Pericardium fibroblast (primary cell): ENCODE data around the gene CENPB. TPM values are rescaled to one million over a fixed set of nuclear protein-coding genes. Genes with fewer than 3 reads are reported as not detected.

ENCODE experiments used
- total RNA-seq: library from RNA; depleted of rRNA; stranded (reverse); fragments of >200 nt; gene quantifications from 2 replicates; pipeline ENCODE4 v1.2.3, GENCODE V29; 2015

The CENPB gene
- 78.3 and 85.1 TPM in 2 replicates for total RNA-seq

DNA sequence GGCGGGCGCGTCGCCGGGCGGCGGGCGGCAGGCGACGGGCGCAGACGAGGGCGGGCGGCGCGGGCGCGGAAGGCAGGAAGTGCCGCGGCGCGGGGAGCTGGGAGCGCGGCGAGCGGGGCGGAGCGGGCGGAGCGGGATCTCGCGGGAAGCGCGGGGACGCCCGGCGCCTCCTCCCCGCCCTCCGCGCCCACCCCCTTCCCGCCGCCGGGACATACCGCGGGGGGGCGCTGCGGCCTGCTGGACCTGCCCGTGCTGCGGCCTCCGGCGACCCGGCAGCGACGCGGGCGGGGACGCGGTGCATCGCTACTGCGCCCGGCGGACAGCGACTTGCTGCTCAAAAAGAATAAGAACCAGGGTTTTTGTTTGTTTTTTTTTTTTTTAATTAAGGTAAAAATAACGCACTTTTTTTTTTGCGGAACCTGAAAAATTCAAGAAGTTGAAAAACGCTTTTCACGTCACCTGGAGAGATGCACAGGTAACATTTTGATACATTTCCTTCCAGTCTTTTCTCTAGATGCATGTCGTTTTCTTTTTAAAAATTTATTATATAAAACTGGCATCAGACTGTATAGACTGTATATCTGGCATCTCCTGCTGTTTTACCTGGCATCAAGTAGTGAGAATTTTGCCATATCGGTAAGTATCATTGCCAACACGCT, at the start of gene CENPB:
Gene CENPB, minus strand, starts transcription at position 76 of the 659 bp plus-strand sequence. CDS start 257 bp downstream, outside the sequence.

DNA sequence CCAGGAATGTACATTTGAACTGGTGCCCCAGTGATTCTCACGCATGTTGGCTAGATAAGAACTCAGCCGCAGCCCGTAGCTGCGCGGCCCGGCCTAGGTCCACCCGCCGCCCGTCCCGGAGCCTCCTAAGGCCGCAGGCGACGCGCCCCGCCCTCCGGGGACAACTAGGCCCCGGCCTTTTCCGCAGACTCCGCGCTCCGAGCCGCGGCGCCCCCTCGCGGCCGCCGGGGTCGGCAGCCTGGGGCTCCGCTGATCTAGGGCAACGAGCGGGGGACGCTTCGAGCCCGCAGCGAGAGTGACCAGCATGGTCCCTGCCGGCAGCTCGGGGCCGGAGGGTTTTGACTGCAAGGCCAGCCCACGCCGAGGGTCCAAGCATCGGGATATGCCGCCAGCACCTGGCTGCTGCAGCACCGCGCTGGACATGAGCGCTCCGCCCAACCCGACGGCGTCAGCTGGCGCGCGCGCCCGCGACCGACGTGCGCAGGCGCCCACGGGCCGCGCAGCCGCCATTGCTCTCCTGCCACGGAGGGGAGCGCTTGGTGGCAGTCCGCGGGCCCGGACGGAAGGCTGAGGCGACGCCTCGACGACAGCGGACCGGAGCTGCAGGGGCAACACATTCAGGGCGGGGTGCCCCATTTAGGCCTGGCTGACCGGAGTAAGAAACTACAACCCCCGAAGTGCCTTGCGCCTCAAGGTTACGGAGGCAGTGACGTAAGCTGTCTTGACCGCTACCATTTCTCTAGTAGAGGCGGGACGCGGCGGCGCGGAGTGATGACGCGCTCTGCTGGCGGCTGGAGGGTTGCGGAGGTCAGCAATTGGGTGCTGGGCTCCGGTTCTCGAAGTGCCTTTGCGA, 33.7 kb upstream of the CENPB start, which contains the start of gene AP5S1:
Gene AP5S1, plus strand, starts transcription at position 500 of the 853 bp plus-strand sequence. CDS start 1,571 bp downstream, outside the sequence.

DNA sequence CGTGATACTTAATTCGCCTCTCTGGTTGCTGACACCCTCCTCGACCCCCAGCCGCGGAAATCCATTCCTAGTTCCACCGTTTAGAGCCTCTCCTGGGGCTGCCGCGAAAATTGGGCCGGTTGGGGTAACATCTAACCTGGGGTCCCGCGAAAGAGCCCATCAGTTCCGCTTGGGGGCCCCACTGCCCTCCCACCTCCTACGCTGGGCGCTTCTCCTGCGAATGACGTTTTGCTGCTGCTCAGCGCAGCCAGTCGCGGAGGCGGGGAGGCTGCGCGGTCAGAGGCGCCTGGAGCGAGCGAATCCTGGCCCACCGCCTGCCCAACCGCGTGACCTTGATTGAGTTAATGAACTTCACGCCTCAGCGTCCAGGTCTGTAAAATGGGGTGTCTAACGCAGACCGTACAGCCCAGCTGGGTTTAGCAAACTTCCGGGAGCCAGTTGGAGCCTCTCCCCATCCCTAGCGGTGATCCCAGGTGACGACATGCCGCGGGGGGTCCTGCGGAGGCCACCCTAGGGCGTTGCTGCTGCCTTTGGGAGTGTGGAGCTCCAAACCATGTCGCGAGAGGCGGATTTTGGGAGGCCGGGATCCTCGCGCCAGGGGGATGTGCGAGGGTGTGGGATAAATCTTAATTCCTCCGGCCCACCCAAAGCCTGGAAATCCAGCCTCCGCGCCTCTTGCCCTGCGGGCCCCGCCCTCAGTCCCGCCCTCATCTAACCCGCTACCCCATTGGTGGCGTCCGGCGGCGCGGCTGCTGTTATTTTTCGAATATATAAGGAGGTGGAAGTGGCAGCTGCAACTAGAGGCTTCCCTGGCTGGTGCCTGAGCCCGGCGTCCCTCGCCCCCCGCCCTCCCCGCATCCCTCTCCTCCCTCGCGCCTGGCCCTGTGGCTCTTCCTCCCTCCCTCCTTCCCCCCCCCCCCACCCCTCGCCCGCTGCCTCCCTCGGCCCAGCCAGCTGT, 9.2 kb upstream of the CENPB start, which contains the start of gene CDC25B:
Gene CDC25B, plus strand, starts transcription at position 800 of the 958 bp plus-strand sequence. CDS start 222 bp downstream, outside the sequence.

DNA sequence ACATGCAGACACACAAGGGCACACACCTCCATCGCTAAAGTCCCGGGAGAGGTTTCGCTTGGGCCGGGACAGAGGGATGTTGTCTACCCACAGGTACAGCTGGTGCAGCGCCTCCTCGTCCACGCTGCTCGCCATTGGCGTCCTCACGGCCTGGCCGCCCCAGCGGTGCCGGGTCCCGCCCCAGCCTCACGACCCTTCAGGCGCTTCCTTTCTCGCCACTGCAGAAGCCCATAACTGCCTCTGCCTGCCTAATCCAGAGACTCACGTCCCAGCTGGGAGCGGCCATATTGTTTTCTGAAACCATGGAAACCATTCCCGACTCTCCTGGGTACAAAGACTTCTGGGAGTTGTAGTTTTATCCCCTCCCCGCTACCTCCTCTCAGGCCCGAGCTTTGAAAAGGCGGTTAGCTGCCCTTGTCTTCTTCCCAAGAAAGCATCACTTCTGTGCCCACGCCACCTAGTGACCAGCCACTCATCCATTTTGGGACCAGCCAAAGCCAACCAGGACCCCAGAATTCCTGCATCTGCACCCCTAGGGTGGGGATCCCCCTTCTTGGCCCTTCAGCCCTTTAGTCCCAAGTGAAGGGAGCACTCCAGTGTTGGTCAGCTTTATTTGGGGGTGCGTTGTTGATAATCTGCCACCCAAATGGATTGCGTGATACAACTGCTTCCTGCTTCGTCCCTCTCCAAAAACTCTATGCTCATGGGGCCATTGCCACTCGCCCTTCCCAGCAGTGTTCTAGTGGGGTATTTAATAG, 5.2 kb downstream of the CENPB start, which contains the start of gene SPEF1:
Gene SPEF1, minus strand, starts transcription at position 296 of the 758 bp plus-strand sequence. Its CDS starts 161 bp downstream, at position 135.

DNA sequence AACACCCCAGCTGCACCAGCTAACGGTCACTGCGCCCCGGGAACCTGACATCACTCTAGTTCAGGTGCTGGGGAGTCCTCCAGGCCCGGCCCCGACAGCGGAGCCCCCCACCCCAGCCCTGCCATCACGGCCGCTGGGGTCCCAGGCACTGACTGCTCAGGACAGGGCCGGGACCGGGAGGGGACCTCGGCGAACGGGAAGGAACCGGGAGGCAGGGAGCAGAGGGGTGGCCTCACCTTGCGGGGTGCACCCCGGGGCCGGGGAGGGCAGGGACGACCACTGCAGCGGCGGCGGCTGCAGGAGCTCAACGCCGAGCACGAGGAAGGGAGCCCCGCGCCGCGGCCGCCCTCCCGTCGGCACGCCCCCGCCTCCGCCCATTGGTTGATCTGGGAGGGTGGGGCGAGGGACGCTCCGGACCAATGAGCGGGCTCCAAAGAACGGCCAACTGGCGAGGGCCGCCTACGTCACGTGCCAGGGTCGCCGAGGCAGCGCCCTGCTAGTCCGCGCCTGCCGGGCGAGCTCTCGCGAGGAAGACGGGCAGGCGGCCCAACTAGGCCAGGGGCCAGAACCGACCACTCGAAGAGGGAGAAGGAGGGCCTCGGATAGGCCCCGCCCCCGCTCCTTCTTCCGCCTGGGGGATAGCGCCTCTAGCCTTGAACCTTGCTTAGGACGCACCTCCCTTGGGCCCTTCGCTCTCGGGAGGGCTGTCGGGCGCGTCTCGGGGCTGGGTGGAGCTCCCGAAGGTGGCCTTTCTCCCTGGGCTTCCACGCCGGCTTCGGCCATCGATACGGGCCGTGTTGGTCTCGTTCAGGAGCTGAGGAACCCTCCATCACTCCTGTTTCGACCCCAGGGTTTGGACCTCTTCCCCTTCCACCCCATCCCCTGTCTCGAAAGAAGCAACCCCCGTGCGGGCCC, 18.9 kb downstream of the CENPB start, which contains the start of gene ADISSP:
Gene ADISSP, minus strand, starts transcription at position 327 of the 915 bp plus-strand sequence. CDS start 7,653 bp downstream, outside the sequence.

Other genes with a start within 250 kb of the CENPB start
- gene GFRA4, start 123.3 kb downstream of the CENPB start, total RNA-seq: not detected in 2 replicates
- 89.4 and 111 TPM in 2 replicates for gene ADAM33, start 104.7 kb downstream of the CENPB start, total RNA-seq
- not detected in 2 replicates for gene SIGLEC1, start 74.1 kb downstream of the CENPB start, total RNA-seq
- 3.2 and 5.0 TPM in 2 replicates for gene HSPA12B, start 54.1 kb downstream of the CENPB start, total RNA-seq
- gene ADISSP, start 19.0 kb downstream of the CENPB start, total RNA-seq: 34.8 and 39.9 TPM in 2 replicates
- 0.23 TPM in 1 of 2 replicates, not detected in the other for gene SPEF1, start 5.3 kb downstream of the CENPB start, total RNA-seq
- 72.4 and 73.8 TPM in 2 replicates for gene CDC25B, start 9.6 kb upstream of the CENPB start, total RNA-seq
- gene AP5S1, start 33.8 kb upstream of the CENPB start, total RNA-seq: 12.1 and 22.5 TPM in 2 replicates
- 24.2 and 25.7 TPM in 2 replicates for gene MAVS, start 60.1 kb upstream of the CENPB start, total RNA-seq
- 33.3 and 44.7 TPM in 2 replicates for gene PANK2, start 102.6 kb upstream of the CENPB start, total RNA-seq
- 16.2 and 26.8 TPM in 2 replicates for gene RNF24, start 228.8 kb upstream of the CENPB start, total RNA-seq